WTC11 (cell line): Measurements from ENCODE around the gene CITED4.

ENCODE experiments used
- GRHL2 ChIP-seq: fragments of 250-450 bp; sonication (Bioruptor Pico); IDR thresholded peaks from 2 replicates; pipeline ENCODE4 v1.8.0; 2022; ENCODE audit warnings: mild to moderate bottlenecking, moderate library complexity; ENCODE audit not compliant: insufficient replicate concordance, severe bottlenecking
- IRF2 ChIP-seq: sonication (generic); formaldehyde crosslinking; IDR thresholded peaks from 2 replicates; pipeline ENCODE4 v1.8.0; 2022; ENCODE audit warnings: low read depth, missing genetic modification reagents, borderline replicate concordance
- TF ChIP-seq, protein P1 (sequence below): sonication (generic); formaldehyde crosslinking; IDR thresholded peaks from 2 replicates; pipeline ENCODE4 v1.8.1; 2022; ENCODE audit warnings: missing genetic modification reagents, borderline replicate concordance
- TF ChIP-seq, protein P2 (sequence below): fragments of 200-600 bp; IDR thresholded peaks from 2 replicates; pipeline ENCODE4 v1.8.0; 2022; ENCODE audit warnings: antibody characterized with exemption
- TF ChIP-seq, protein P3 (sequence below): sonication (generic); formaldehyde crosslinking; IDR thresholded peaks from 2 replicates; pipeline ENCODE4 v1.8.0; 2022; ENCODE audit warnings: mild to moderate bottlenecking, missing genetic modification reagents

DNA sequence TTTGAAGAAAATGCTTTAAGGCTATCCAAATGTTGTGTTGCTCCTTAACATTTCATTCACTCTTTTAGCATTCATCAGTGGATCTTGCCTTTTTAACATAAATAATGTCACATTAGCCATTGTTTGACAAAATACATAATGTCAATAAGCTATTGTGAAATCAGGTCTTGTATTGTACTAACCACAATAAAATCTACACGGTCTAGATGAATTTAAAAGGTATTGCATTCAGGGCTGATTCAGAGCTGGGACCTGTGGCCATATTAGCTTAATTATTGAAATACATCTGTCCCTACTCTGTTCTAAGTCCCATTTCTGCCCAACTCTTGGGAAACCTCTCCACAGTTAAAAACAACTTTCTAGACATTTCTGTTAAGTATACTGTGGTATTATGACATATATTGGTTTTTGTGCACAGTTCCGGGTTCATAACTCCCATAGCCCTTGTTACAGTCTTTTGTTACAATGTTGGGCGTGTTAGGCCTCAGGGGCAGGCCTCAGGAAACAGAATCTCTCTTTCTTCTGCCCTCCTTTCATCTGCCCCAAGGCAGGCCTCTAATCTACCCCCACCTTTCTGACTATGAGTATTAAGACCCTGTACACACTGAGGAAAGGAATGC is 44.7 kb upstream of the CITED4 start:
- TF ChIP-seq, protein P1, sequence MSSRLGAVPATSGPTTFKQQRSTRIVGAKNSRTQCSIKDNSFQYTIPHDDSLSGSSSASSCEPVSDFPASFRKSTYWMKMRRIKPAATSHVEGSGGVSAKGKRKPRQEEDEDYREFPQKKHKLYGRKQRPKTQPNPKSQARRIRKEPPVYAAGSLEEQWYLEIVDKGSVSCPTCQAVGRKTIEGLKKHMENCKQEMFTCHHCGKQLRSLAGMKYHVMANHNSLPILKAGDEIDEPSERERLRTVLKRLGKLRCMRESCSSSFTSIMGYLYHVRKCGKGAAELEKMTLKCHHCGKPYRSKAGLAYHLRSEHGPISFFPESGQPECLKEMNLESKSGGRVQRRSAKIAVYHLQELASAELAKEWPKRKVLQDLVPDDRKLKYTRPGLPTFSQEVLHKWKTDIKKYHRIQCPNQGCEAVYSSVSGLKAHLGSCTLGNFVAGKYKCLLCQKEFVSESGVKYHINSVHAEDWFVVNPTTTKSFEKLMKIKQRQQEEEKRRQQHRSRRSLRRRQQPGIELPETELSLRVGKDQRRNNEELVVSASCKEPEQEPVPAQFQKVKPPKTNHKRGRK = no peak
- TF ChIP-seq, protein P2, sequence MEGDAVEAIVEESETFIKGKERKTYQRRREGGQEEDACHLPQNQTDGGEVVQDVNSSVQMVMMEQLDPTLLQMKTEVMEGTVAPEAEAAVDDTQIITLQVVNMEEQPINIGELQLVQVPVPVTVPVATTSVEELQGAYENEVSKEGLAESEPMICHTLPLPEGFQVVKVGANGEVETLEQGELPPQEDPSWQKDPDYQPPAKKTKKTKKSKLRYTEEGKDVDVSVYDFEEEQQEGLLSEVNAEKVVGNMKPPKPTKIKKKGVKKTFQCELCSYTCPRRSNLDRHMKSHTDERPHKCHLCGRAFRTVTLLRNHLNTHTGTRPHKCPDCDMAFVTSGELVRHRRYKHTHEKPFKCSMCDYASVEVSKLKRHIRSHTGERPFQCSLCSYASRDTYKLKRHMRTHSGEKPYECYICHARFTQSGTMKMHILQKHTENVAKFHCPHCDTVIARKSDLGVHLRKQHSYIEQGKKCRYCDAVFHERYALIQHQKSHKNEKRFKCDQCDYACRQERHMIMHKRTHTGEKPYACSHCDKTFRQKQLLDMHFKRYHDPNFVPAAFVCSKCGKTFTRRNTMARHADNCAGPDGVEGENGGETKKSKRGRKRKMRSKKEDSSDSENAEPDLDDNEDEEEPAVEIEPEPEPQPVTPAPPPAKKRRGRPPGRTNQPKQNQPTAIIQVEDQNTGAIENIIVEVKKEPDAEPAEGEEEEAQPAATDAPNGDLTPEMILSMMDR = no peak
- TF ChIP-seq, protein P3, sequence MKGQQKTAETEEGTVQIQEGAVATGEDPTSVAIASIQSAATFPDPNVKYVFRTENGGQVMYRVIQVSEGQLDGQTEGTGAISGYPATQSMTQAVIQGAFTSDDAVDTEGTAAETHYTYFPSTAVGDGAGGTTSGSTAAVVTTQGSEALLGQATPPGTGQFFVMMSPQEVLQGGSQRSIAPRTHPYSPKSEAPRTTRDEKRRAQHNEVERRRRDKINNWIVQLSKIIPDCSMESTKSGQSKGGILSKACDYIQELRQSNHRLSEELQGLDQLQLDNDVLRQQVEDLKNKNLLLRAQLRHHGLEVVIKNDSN = no peak
- TF ChIP-seq GRHL2 (CRISPR knock-in tag) (no peak), IRF2 (CRISPR knock-in tag) (no peak)
